ENCODE results near the gene MSANTD1.

DNA sequence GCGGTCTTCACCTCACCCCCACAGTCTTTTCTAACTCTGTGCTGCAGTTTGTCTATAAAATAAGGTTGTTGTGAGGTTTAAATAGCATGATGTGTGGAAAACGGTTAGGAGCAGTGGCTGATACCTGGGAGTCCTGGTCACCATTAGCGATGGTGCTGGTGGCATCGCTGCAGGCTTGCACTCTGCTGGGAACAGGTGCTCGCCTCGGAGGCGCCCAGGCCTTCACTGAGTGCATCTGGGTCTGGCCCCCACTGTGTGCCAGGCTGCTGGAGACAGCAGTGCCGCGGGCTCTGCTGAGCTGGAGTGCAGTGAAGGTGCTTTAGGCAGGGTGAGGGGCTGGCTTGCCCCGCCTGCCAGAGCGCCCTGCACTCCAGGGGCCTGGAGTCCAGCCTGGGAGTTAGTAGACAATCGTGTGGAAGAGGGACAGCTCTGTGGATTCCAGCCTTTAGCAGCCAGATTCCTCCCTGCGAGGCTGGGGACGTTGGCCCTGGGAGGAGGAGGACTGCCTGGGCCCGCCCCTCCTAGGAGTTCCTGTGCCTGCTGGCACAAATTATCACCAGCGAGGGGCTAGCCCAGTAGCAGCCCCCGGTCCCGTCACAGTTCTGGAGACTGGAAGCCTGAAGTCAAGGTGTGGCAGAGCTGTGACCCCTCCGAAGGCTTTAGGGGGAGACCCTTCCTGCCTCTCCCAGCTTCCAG lies 51.2 kb downstream of the MSANTD1 start:
- TF ChIP-seq, protein P1, sequence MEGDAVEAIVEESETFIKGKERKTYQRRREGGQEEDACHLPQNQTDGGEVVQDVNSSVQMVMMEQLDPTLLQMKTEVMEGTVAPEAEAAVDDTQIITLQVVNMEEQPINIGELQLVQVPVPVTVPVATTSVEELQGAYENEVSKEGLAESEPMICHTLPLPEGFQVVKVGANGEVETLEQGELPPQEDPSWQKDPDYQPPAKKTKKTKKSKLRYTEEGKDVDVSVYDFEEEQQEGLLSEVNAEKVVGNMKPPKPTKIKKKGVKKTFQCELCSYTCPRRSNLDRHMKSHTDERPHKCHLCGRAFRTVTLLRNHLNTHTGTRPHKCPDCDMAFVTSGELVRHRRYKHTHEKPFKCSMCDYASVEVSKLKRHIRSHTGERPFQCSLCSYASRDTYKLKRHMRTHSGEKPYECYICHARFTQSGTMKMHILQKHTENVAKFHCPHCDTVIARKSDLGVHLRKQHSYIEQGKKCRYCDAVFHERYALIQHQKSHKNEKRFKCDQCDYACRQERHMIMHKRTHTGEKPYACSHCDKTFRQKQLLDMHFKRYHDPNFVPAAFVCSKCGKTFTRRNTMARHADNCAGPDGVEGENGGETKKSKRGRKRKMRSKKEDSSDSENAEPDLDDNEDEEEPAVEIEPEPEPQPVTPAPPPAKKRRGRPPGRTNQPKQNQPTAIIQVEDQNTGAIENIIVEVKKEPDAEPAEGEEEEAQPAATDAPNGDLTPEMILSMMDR (conservative IDR thresholded peaks at IDR 0.05) = no peak
- TF ChIP-seq ZFX (IDR thresholded peaks at IDR 0.05) = no peak

All from C4-2B (cell line).